GM12878 (cell line): Measurements from ENCODE around the gene EFCAB7. TPM values are rescaled to one million over a fixed set of nuclear protein-coding genes. Genes with fewer than 3 reads are reported as not detected.

ENCODE experiments used
- ATAC-seq: fragments of 200-7000 bp; cut with Tn5 transposase; 3 replicates; pipeline ENCODE4 v1.9.1; 2020; ENCODE audit warnings: mild to moderate bottlenecking, moderate library complexity
- BruUV-seq: library from RNA; stranded (reverse); fragments of 400-500 nt; replicated peaks from 2 replicates; lab custom pipeline; 2021; lab: Mats Ljungman, UMichigan
- CTCF ChIA-PET: fragments of 300-600 bp; sonication (Branson Sonifier 250); formaldehyde crosslinking; extraction: SDS; loops from one replicate; lab custom pipeline; 2021; ENCODE audit warnings: inconsistent platforms; lab: Yijun Ruan, JAX
- POLR2A ChIA-PET: fragments of 350-600 bp; formaldehyde crosslinking; extraction: SDS; loops from one replicate; lab custom pipeline; 2021; ENCODE audit warnings: inconsistent platforms; lab: Charles Lee
- RAD21 ChIA-PET: fragments of 300-600 bp; sonication (Branson Sonifier 250); formaldehyde crosslinking; loops from one replicate; lab custom pipeline; 2023; ENCODE audit warnings: antibody characterized with exemption; ENCODE audit not compliant: unreplicated experiment; lab: Charles Lee
- SMC1A ChIA-PET: fragments of 300-600 bp; sonication (Branson Sonifier 250); formaldehyde crosslinking; loops from one replicate; lab custom pipeline; 2023; ENCODE audit not compliant: unreplicated experiment, uncharacterized antibody; lab: Charles Lee
- DNase-seq: peaks from one replicate; pipeline ENCODE4 v3.0.0-alpha.2; 2011; ENCODE audit warnings: low read depth, low spot score
- FAIRE-seq: peaks from 3 replicates; lab custom pipeline; 2011; peaks lifted over from hg19 to GRCh38; lab: Jason Lieb, UNC
- H2AFZ ChIP-seq: 2 replicates; pipeline ENCODE4 v1.6.0; 2011; ENCODE audit warnings: low read depth, low read length, control low read depth; ENCODE audit not compliant: control insufficient read depth
- H3K27ac ChIP-seq: 2 replicates; pipeline ENCODE4 v1.5.1; 2011; ENCODE audit warnings: control low read depth; ENCODE audit not compliant: control insufficient read depth, insufficient read depth
- H3K27me3 ChIP-seq, 2 experiments: replicated peaks in 1 of 2; 2 replicates each; pipeline versions ENCODE4 v1.6.0 to v1.6.1; 2011; ENCODE audit warnings: low read length in 1 of 2; ENCODE audit not compliant: control insufficient read depth in 2 of 2, insufficient read depth in 2 of 2
- H3K36me3 ChIP-seq, 2 experiments: 2 replicates each; pipeline ENCODE4 v1.5.1; 2011; ENCODE audit warnings: low read length in 1 of 2; ENCODE audit not compliant: control insufficient read depth in 2 of 2, insufficient read depth in 2 of 2
- H3K4me1 ChIP-seq: 2 replicates; pipeline ENCODE4 v1.6.1; 2011; ENCODE audit warnings: mild to moderate bottlenecking, low read length, moderate library complexity, mixed read lengths; ENCODE audit not compliant: control insufficient read depth, insufficient read depth
- H3K4me2 ChIP-seq: 2 replicates; pipeline ENCODE4 v1.6.0; 2011; ENCODE audit warnings: control low read depth; ENCODE audit not compliant: control insufficient read depth, insufficient read depth
- H3K4me3 ChIP-seq: fragments of 200-600 bp; sonication (generic); 2 replicates; pipeline ENCODE4 v1.5.1; 2016
- H3K79me2 ChIP-seq: 2 replicates; pipeline ENCODE4 v1.6.0; 2011; ENCODE audit warnings: low read length; ENCODE audit not compliant: control insufficient read depth, insufficient read depth
- H3K9ac ChIP-seq: 2 replicates; pipeline ENCODE4 v1.8.0; 2011; ENCODE audit warnings: low read length, control low read depth, mixed read lengths; ENCODE audit not compliant: control insufficient read depth, insufficient read depth
- H3K9me3 ChIP-seq: replicated peaks from 3 replicates; pipeline ENCODE4 v1.5.1; 2011; ENCODE audit warnings: mild to moderate bottlenecking, low read length; ENCODE audit not compliant: control insufficient read depth, insufficient read depth
- H4K20me1 ChIP-seq: 2 replicates; pipeline ENCODE4 v1.6.0; 2011; ENCODE audit not compliant: control insufficient read depth, insufficient read depth
- ATF3 ChIP-seq: IDR thresholded peaks from 2 replicates; pipeline ENCODE4 v1.6.1; 2011; ENCODE audit warnings: low read depth, mild to moderate bottlenecking, low read length, moderate library complexity, borderline replicate concordance; ENCODE audit errors: extremely low read depth
- FOXK2 ChIP-seq: fragments of 450-650 bp; IDR thresholded peaks from 2 replicates; pipeline ENCODE4 v1.6.1; 2017; ENCODE audit warnings: mild to moderate bottlenecking, moderate library complexity
- SREBF1 ChIP-seq: IDR thresholded peaks from 2 replicates; pipeline ENCODE4 v1.6.1; 2012; ENCODE audit warnings: mild to moderate bottlenecking, low read length
- TARDBP ChIP-seq: IDR thresholded peaks from 2 replicates; pipeline ENCODE4 v1.6.1; 2016; ENCODE audit warnings: borderline replicate concordance
- ZZZ3 ChIP-seq: IDR thresholded peaks from 2 replicates; pipeline ENCODE4 v1.6.1; 2011; ENCODE audit warnings: low read depth; ENCODE audit not compliant: control insufficient read depth, insufficient read length
- WGBS: methylation state at CpG from one replicate; pipeline ENCODE4 v1.1.6; 2016; ENCODE audit warnings: low lambda C conversion rate; ENCODE audit not compliant: insufficient replicate concordance, insufficient coverage; ENCODE audit errors: missing lambda C conversion rate; 5-methylcytosine and 5-hydroxymethylcytosine counted together
- in situ Hi-C: fragments of 300-500 bp; cut with MboI; formaldehyde crosslinking; loops from 9 replicates; pipeline ENCODE4 v1.14.3; 2018; ENCODE audit warnings: mixed read lengths
- intact Hi-C: fragments of 100-400 bp; cut with micrococcal nuclease; formaldehyde crosslinking; loops from one replicate; pipeline ENCODE4 v1.14.2; 2022; ENCODE audit not compliant: unreplicated experiment
- polyA plus RNA-seq, 11 experiments: library from polyadenylated mRNA; depleted of rRNA in 4 of 11; unstranded in 6 of 11; stranded (reverse) in 5 of 11; fragments of >200 nt; fragmentation: Nextera tagmentation in 4 of 11; fragmentation: Illumina TruSeq in 1 of 11; extraction: Ambion mirVana in 4 of 11; extraction: Trizol in 1 of 11; gene quantifications; 1 replicate in 1 of 11; 2 replicates in 10 of 11; pipeline versions ENCODE4 v1.2.1 to v1.2.3, GENCODE V29; 2011 to 2016; ENCODE audit warnings: inconsistent platforms in 2 of 11, missing spikeins in 2 of 11, low read depth in 1 of 11
- small RNA-seq: library from RNA; depleted of rRNA; stranded (forward); fragments of <200 nt; gene quantifications from one replicate; pipeline ENCODE3, GENCODE V24; 2014
- total RNA-seq, 4 experiments: library from RNA; depleted of rRNA in 3 of 4; stranded (reverse); fragments of >200 nt in 3 of 4; fragmentation: Illumina TruSeq in 1 of 4; extraction: Trizol in 1 of 4; gene quantifications; 2 replicates each; pipeline versions ENCODE4 v1.2.1 to v1.2.3, GENCODE V29; 2013 to 2021

EFCAB7 gene
- total and polyA plus RNA-seq, 10 of the 15 experiments (the other 5 are each of a cell fraction or from before 2014, with no cell fraction given), result 4.4 to 9.8 (median 5.7) TPM

GRCh38 chr1:63621698-63622097 lies 98.4 kb downstream of the EFCAB7 start:
- no TSS peak for BruUV-seq
- TF ChIP-seq TARDBP (no peak), FOXK2 (no peak), SREBF1 (no peak), ZZZ3 (no peak), ATF3 (no peak)
- Histone ChIP-seq H3K4me3 (no peak overlapping the region), H3K27ac (no peak overlapping the region), H4K20me1 (no peaks in the 10 kb centered on the region), H3K9me3 (no peaks in the 10 kb centered on the region; the same call in 2 of the 3 replicates), H2AFZ (no peak overlapping the region), H3K79me2 (no peaks in the 10 kb centered on the region; the same call in 1 of the 2 replicates), H3K27me3 (no peaks in the 10 kb centered on the region), H3K4me2 (no peak overlapping the region), H3K4me1 (peaks cover 6% of the 10 kb centered on the region; the same call in 1 of the 2 replicates), H3K36me3 (peaks cover 0 to 2% of the 10 kb centered on the region in 2 experiments; a peak in 1 of 4 replicates), H3K9ac (no peak overlapping the region)
- WGBS, result 98% methylated on average over 6 of the region's 6 CpGs
- ChIA-PET SMC1A (interaction anchor here (1.0 to 2.5 kb wide), 3 partner anchors 26 to 67 kb away, joined by 3 to 7 read pairs (median 3); no protein-coding TSS in a partner anchor), RAD21 (interaction anchor here (2.0 kb wide), 1 partner anchor 64 kb away, joined by 8 read pairs; no protein-coding TSS in a partner anchor), POLR2A (no interaction called here), CTCF (interaction anchor here (1.0 to 3.4 kb wide), 4 partner anchors 516 to 625 kb away, joined by 3 to 8 read pairs (median 6); no protein-coding TSS in a partner anchor)
- in situ Hi-C loops, result no loop called here
- ATAC-seq (no peak), DNase-seq (no peak), FAIRE-seq (no peak)
- intact Hi-C loops, result no loop called here

Small RNA genes within 50 kb of the gene (small RNA-seq; reads per million reads assigned to genes)
- gene RF02105 (not detected), gene RF02106 (not detected), gene RF02107 (not detected), gene RF02108 (not detected), gene RF02109 (not detected), gene RF02110 (not detected), gene RN7SL488P (not detected), gene RNU7-123P (not detected)

Other genes with a start within 250 kb of the EFCAB7 start
- gene FOXD3, start 201.0 kb upstream of the EFCAB7 start, total RNA-seq (2014; rRNA removed), result not detected in 2 replicates
- gene FOXD3, start 201.0 kb upstream of the EFCAB7 start, total RNA-seq (2014; rRNA removed; fragmentation: Illumina TruSeq; extraction: Trizol), result not detected in 2 replicates
- gene FOXD3, start 201.0 kb upstream of the EFCAB7 start, total RNA-seq (2021), result not detected in 2 replicates
- not detected in 2 replicates for gene FOXD3, start 201.0 kb upstream of the EFCAB7 start, polyA plus RNA-seq (2011; rRNA removed)
- gene FOXD3, start 201.0 kb upstream of the EFCAB7 start, polyA plus RNA-seq (2014; fragmentation: Illumina TruSeq; extraction: Trizol), result not detected in 2 replicates
- gene FOXD3, start 201.0 kb upstream of the EFCAB7 start, polyA plus RNA-seq (2014; fragmentation: Nextera tagmentation; extraction: Ambion mirVana), result not detected
- not detected in 2 replicates for gene FOXD3, start 201.0 kb upstream of the EFCAB7 start, polyA plus RNA-seq (2014; rRNA removed)
- gene FOXD3, start 201.0 kb upstream of the EFCAB7 start, polyA plus RNA-seq (2016; fragmentation: Nextera tagmentation; extraction: Ambion mirVana), result not detected
- 17.1 and 29.3 TPM in 2 replicates for gene ALG6, start 155.9 kb upstream of the EFCAB7 start, total RNA-seq (2014; rRNA removed)
- gene ALG6, start 155.9 kb upstream of the EFCAB7 start, total RNA-seq (2014; rRNA removed; fragmentation: Illumina TruSeq; extraction: Trizol), result 16.8 and 17.1 TPM in 2 replicates
- gene ALG6, start 155.9 kb upstream of the EFCAB7 start, total RNA-seq (2021), result 12.2 and 13.8 TPM in 2 replicates
- gene ALG6, start 155.9 kb upstream of the EFCAB7 start, polyA plus RNA-seq (2011; rRNA removed), result 24.1 and 39.6 TPM in 2 replicates
- 17.0 and 20.6 TPM in 2 replicates for gene ALG6, start 155.9 kb upstream of the EFCAB7 start, polyA plus RNA-seq (2014; fragmentation: Illumina TruSeq; extraction: Trizol)
- 10 to 100 TPM; 13.8 to 20.2 TPM for gene ALG6, start 155.9 kb upstream of the EFCAB7 start, polyA plus RNA-seq (2014; fragmentation: Nextera tagmentation; extraction: Ambion mirVana)
- 12.4 and 15.2 TPM in 2 replicates for gene ALG6, start 155.9 kb upstream of the EFCAB7 start, polyA plus RNA-seq (2014; rRNA removed)
- gene ALG6, start 155.9 kb upstream of the EFCAB7 start, polyA plus RNA-seq (2016; fragmentation: Nextera tagmentation; extraction: Ambion mirVana), result 10 to 100 TPM; 25.2 to 28.5 TPM
- gene ITGB3BP, start 300 bp upstream of the EFCAB7 start, total RNA-seq (2014; rRNA removed), result 53.3 and 64.7 TPM in 2 replicates
- gene ITGB3BP, start 300 bp upstream of the EFCAB7 start, total RNA-seq (2014; rRNA removed; fragmentation: Illumina TruSeq; extraction: Trizol), result 61.4 and 63.2 TPM in 2 replicates
- gene ITGB3BP, start 300 bp upstream of the EFCAB7 start, total RNA-seq (2021), result 38.9 and 39.2 TPM in 2 replicates
- 66.2 and 112 TPM in 2 replicates for gene ITGB3BP, start 300 bp upstream of the EFCAB7 start, polyA plus RNA-seq (2011; rRNA removed)
- 84.4 and 105 TPM in 2 replicates for gene ITGB3BP, start 300 bp upstream of the EFCAB7 start, polyA plus RNA-seq (2014; fragmentation: Illumina TruSeq; extraction: Trizol)
- gene ITGB3BP, start 300 bp upstream of the EFCAB7 start, polyA plus RNA-seq (2014; fragmentation: Nextera tagmentation; extraction: Ambion mirVana), result 10 to 100 TPM; 82.4 to 86.2 TPM
- 27.5 and 39.2 TPM in 2 replicates for gene ITGB3BP, start 300 bp upstream of the EFCAB7 start, polyA plus RNA-seq (2014; rRNA removed)
- 10 to 100 TPM; 57.6 to 62.3 TPM for gene ITGB3BP, start 300 bp upstream of the EFCAB7 start, polyA plus RNA-seq (2016; fragmentation: Nextera tagmentation; extraction: Ambion mirVana)
- 61.5 and 62.0 TPM in 2 replicates for gene PGM1, start 69.9 kb downstream of the EFCAB7 start, total RNA-seq (2014; rRNA removed)
- 38.1 and 40.9 TPM in 2 replicates for gene PGM1, start 69.9 kb downstream of the EFCAB7 start, total RNA-seq (2014; rRNA removed; fragmentation: Illumina TruSeq; extraction: Trizol)
- 57.1 and 58.2 TPM in 2 replicates for gene PGM1, start 69.9 kb downstream of the EFCAB7 start, total RNA-seq (2021)
- 33.0 and 49.1 TPM in 2 replicates for gene PGM1, start 69.9 kb downstream of the EFCAB7 start, polyA plus RNA-seq (2011; rRNA removed)
- gene PGM1, start 69.9 kb downstream of the EFCAB7 start, polyA plus RNA-seq (2014; fragmentation: Illumina TruSeq; extraction: Trizol), result 48.8 and 52.6 TPM in 2 replicates
- 10 to 100 TPM; 22.5 to 29.6 TPM for gene PGM1, start 69.9 kb downstream of the EFCAB7 start, polyA plus RNA-seq (2014; fragmentation: Nextera tagmentation; extraction: Ambion mirVana)
- gene PGM1, start 69.9 kb downstream of the EFCAB7 start, polyA plus RNA-seq (2014; rRNA removed), result 36.0 and 41.5 TPM in 2 replicates
- 10 to 100 TPM; 68.6 to 72.6 TPM for gene PGM1, start 69.9 kb downstream of the EFCAB7 start, polyA plus RNA-seq (2016; fragmentation: Nextera tagmentation; extraction: Ambion mirVana)